ENCODE measurements around the gene UBR3. TPM values are rescaled to one million over a fixed set of nuclear protein-coding genes. Genes with fewer than 3 reads are reported as not detected.

Gene UBR3
- total and polyA plus RNA-seq, 2 experiments from 2014 or later, result 18.7 to 53.1 TPM

- TF ChIP-seq, protein P1, sequence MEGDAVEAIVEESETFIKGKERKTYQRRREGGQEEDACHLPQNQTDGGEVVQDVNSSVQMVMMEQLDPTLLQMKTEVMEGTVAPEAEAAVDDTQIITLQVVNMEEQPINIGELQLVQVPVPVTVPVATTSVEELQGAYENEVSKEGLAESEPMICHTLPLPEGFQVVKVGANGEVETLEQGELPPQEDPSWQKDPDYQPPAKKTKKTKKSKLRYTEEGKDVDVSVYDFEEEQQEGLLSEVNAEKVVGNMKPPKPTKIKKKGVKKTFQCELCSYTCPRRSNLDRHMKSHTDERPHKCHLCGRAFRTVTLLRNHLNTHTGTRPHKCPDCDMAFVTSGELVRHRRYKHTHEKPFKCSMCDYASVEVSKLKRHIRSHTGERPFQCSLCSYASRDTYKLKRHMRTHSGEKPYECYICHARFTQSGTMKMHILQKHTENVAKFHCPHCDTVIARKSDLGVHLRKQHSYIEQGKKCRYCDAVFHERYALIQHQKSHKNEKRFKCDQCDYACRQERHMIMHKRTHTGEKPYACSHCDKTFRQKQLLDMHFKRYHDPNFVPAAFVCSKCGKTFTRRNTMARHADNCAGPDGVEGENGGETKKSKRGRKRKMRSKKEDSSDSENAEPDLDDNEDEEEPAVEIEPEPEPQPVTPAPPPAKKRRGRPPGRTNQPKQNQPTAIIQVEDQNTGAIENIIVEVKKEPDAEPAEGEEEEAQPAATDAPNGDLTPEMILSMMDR (IDR thresholded peaks at IDR 0.05; ENCODE audit: low read depth, low read length), result no peak
- no peaks in the 10 kb centered on the region for H3K4me1 ChIP-seq (ENCODE audit: low read depth)
- peaks cover 16% of the 10 kb centered on the region for H3K36me3 ChIP-seq
- no peaks in the 10 kb centered on the region for H3K27me3 ChIP-seq
- no peak overlapping the region for H3K27ac ChIP-seq
- H3K4me3 ChIP-seq, result no peak overlapping the region
- no peak for DNase-seq (ENCODE audit: low read depth in 1 of 2, low spot score in 1 of 2)
- no peaks in the 10 kb centered on the region for H3K9me3 ChIP-seq (ENCODE audit: low read depth)
Observed at GRCh38 chr2:170002096-170002495, 174.8 kb downstream of the UBR3 start.

DNA sequence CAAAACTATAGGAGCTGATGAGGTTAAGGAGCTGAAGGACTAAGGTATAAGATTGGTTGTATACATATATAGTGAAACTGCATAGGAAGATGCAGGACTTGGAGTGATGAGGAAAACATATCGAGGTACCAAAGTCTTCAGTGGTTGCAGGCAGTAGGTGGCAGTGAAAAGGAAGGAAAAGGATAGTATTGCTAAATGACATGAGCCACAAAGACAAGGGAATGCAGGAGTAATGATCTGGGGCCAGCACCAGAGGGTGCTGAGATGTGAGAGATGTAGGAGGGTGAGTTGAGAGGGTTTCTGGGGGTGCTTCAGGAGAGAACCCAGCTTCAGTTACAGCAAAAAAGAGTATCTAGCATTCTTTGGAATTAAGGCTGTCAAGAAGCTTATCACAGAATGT lies 178.4 kb downstream of the UBR3 start:
- Histone ChIP-seq H3K27me3 (no peaks in the 10 kb centered on the region), H3K27ac (no peak overlapping the region), H3K4me1 (ENCODE audit: low read depth) (no peaks in the 10 kb centered on the region), H3K9me3 (ENCODE audit: low read depth) (no peaks in the 10 kb centered on the region), H3K4me3 (no peak overlapping the region), H3K36me3 (peaks cover 19% of the 10 kb centered on the region)
- DNase-seq (ENCODE audit: low read depth in 1 of 2, low spot score in 1 of 2), result peak in 1 of 2 donors; percentile 14
- TF ChIP-seq, protein P1 (IDR thresholded peaks at IDR 0.05; ENCODE audit: low read depth, low read length), result no peak

- H3K36me3 ChIP-seq, result peaks cover 12% of the 10 kb centered on the region
- H3K27ac ChIP-seq, result no peak overlapping the region
- TF ChIP-seq, protein P1 (IDR thresholded peaks at IDR 0.05; ENCODE audit: low read depth, low read length), result no peak
- H3K9me3 ChIP-seq (ENCODE audit: low read depth), result no peaks in the 10 kb centered on the region
- H3K4me3 ChIP-seq, result no peak overlapping the region
- no peaks in the 10 kb centered on the region for H3K27me3 ChIP-seq
- DNase-seq (ENCODE audit: low read depth in 1 of 2, low spot score in 1 of 2), result peak in 1 of 2 donors; percentile 60
- no peaks in the 10 kb centered on the region for H3K4me1 ChIP-seq (ENCODE audit: low read depth)
Observed at GRCh38 chr2:170006587-170007325, 179.5 kb downstream of the UBR3 start.

DNA sequence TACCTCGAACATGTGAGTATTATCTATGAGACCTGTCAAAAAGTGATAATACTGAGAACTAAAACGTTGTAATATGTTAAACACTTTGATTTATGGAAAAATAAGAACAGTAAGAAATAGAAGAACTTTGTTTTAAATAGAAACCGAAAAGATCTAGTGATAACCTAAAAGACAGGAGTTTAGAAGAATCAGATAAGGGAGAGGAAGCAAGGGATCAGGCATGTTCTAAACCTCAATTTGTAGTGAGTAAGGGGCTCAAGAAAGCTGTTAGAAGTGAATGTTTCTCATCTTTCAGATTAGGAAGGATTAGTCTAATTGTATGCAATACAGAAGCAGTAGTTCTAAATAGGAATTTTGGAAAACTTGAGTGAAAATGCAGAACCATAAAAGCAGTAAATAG lies 182.0 kb downstream of the UBR3 start:
- H3K4me3 ChIP-seq, result no peak overlapping the region
- H3K27me3 ChIP-seq, result no peaks in the 10 kb centered on the region
- TF ChIP-seq, protein P1 (IDR thresholded peaks at IDR 0.05; ENCODE audit: low read depth, low read length), result no peak
- no peak overlapping the region for H3K27ac ChIP-seq
- peaks cover 9% of the 10 kb centered on the region for H3K4me1 ChIP-seq (ENCODE audit: low read depth)
- peaks cover 5% of the 10 kb centered on the region for H3K36me3 ChIP-seq
- no peaks in the 10 kb centered on the region for H3K9me3 ChIP-seq (ENCODE audit: low read depth)
- no peak for DNase-seq (ENCODE audit: low read depth in 1 of 2, low spot score in 1 of 2)

DNA sequence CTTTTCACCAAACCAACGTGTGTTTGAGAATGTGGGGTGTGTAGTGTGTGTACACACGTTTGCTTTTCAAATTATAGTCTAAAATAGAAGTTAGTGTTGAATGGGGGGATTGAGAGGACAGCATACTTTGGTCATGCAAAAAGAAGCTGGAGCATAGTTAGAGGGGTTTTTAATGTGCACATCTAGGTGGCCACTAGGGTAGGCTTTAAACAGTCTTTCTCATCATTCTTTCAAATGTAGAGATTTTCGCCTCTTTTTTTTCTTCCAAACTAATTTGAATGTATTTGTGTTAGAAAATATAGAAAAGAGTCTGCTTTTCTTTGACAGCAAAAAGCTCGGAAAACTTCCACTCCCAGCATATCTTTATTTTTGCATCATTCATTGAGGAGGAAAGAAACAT lies 185.5 kb downstream of the UBR3 start:
- no peaks in the 10 kb centered on the region for H3K36me3 ChIP-seq
- peaks cover 19% of the 10 kb centered on the region for H3K4me1 ChIP-seq (ENCODE audit: low read depth)
- DNase-seq (ENCODE audit: low read depth in 1 of 2, low spot score in 1 of 2), result no peak
- TF ChIP-seq, protein P1 (IDR thresholded peaks at IDR 0.05; ENCODE audit: low read depth, low read length), result no peak
- no peak overlapping the region for H3K4me3 ChIP-seq
- H3K27me3 ChIP-seq, result no peaks in the 10 kb centered on the region
- H3K9me3 ChIP-seq (ENCODE audit: low read depth), result no peaks in the 10 kb centered on the region
- H3K27ac ChIP-seq, result peak overlapping the region; percentile 17

All from cardiac muscle cell (in vitro differentiated cells and primary cell).